ENCODE data around the gene IRX4.

DNA sequence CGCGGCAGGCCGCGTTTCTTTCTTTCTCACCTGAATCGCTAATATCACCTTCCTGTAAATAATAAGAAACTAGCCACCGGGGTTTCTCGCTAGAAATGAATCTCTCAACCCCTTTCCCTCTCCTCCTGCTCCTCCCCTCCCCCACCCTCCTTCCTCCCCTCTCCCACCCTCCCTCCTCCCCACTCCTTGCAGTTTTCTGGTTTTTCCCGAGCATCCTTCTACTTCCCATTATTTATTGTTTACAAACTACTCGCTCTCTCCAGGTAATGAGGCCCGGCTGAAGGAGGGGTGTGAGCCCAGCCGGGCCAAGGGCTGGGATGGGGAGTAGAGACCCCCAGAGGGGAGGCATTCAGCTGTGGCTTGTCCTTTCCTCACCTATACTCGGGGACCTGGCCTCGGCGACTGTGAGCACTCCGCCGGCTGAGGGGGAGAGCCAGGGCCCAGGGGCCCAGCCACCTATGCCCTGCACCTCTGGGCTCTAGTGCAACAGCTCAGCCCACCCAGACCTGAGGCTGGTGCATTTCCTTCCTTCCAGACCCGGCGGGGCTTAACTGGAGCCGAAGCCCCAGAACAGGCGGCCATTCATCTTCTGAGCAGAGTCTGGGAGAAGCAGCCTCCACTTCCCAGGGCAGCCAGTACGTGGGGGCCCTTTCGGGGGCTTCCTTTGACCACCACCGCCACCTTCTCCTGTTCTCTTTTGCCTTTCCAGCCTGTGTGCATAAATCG lies 2.1 kb upstream of the IRX4 start:
- TF ChIP-seq CTCF (IDR thresholded peaks at IDR 0.05; ENCODE audit: insufficient read depth, low read depth, low read length) (no peak), EZH2 (IDR thresholded peaks at IDR 0.05; ENCODE audit: insufficient read depth, low read length) (no peak)
